NOMO-1 treated with DMSO at 0.1 percent for 48 hours (cell line): ENCODE measurements around the gene IFNAR1.

Experiments
- DNase-seq: peaks from one replicate; lab custom pipeline; 2025; ENCODE audit not compliant: unreplicated experiment; lab: John Stamatoyannopoulos, UW

The IFNAR1 gene

GRCh38 chr21:33397717-33398116 lies 72.9 kb downstream of the IFNAR1 start:
- no peak for DNase-seq

- DNase-seq, result no peak
Measured at GRCh38 chr21:33398361-33398760, 73.6 kb downstream of the IFNAR1 start.

DNA sequence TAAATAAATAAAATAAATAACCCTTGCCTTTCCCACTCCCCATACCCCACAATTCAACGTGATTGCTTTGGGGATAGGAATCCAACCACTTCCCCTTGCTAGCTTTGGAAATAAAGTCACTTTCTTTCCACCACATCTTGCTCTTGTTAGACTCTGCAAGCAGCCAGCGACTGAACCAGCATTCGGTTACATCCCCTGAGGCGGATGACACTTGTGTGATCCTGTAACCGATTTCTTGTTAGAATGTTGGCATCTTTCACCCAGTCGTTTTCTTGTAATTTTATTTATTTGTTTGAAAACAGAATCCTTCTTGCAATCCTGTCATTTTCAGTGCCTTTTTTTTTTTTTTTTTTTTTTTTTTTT lies 76.8 kb downstream of the IFNAR1 start:
- DNase-seq, result peak; percentile 52

GRCh38 chr21:33402001-33402979 lies 77.5 kb downstream of the IFNAR1 start:
- DNase-seq, result peak; percentile 93

DNA sequence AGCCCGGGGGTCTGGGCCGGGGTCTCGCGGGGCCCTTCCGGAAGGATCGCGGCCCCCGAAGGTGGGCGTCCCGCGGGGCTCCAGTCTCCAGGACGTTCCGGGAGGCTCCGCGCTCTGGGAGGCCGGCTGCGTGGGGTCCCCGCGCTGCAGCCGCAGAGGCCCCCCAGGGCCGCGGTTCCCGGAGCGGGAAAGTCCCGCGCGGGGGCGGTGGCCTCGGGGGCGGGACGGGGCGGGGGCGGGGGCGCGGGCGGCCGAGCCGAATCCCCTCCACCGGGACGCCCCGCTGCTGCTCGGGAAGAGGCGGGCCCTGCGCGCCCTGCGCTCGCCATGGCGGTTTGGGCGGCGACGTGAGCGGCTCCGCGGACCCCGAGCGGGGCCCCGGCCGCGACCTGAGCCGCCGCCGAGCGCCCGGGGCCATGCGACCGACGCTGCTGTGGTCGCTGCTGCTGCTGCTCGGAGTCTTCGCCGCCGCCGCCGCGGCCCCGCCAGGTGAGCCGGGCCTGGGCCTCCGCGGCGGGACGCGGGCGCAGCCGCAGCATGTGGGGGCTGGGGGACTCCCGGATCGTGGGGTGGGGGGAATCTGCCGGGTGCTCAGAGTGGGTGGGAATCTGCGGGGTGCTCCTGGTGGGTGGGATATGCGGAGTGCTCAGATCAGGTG lies 78.5 kb downstream of the IFNAR1 start, which contains the start of gene IFNGR2:
Gene IFNGR2 (plus strand): TSS at position 286 of the 658 bp plus-strand sequence. CDS start 131 bp downstream, at position 417.
- DNase-seq, result peak; percentile 16

DNA sequence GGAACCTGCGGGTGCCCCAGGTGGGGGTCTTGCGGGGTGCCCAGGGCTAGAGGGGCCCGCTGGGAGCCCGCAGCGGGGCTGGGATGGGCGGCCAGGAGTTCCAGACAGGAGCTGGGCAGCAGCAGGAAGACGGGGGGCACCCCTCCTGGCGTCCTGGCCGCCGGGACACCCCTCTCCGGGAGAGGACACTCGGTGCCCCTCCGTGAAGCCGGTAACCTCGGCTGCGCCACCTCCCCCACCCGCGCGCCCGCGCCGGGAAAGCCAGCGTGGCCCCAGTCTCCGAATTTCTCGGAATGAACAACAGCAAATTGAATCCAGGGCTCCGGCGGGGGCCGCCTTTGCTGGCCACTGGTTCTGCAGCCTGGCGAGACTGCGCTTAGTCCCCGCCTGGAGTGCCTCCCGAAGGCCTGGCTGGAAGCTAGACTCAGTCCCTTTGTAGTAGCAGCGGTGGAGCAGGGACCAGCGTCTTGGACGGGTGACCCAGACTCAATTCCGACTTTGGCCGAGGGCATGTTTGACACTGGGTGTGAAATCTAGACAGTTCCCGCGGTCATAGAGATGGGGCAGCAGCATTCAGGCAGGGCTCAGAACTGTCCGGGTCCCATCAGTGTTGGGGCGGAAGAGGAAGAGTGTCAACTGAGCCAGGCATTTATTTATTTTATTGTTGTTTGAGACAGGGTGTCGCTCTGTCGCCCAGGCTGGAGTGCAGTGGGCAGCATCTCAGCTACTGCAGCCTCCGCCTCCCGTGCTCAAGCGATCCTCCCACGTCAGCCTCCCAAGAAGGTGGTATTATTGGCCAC lies 79.2 kb downstream of the IFNAR1 start:
- DNase-seq, result peak; percentile 54

DNA sequence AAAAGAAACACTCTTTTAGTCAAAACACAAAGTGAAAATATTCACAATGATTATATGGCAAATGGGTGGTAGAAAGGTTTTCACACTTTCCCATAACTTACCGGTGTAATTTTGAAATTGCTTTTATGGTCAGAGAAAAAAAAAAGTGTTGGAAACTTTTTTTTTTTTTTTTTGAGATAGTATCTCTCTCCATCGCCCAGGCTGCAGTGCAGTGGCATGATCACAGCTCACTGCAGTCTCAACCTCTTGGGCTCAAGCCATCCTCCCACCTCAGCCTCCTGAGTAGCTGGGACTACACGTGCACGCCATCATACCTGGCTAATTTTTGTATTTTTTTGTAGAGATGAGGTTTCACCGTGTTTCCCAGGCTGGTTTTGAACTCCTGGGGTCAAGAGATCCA lies 81.7 kb downstream of the IFNAR1 start:
- DNase-seq, result no peak
